ENCODE results near the gene TET1.
"Not testable (repeated sequence)": the region's sequence is repeated elsewhere in the genome, so short reads cannot be mapped to it uniquely, and the experiment has no call there.

The TET1 gene

DNA sequence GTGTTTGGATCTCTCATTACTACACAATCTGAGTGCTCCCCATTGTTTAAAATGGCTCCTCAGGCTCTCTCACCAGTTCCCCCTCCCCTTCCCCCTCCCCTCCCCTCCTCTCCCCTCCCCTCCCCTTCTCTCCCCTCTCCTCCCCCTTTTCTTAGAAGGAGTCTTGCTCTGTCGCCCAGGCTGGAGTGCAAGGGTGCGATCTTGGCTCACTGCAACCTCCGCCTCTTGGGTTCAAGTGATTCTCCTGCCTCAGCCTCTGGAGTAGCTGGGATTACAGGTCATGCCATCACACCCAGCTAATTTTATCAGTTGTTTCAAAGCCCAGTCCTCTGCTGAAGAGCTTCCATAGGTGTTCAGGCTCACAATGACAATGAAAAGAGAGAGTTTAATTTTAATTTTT lies 157.3 kb downstream of the TET1 start:
- DNase-seq, result no peak

DNA sequence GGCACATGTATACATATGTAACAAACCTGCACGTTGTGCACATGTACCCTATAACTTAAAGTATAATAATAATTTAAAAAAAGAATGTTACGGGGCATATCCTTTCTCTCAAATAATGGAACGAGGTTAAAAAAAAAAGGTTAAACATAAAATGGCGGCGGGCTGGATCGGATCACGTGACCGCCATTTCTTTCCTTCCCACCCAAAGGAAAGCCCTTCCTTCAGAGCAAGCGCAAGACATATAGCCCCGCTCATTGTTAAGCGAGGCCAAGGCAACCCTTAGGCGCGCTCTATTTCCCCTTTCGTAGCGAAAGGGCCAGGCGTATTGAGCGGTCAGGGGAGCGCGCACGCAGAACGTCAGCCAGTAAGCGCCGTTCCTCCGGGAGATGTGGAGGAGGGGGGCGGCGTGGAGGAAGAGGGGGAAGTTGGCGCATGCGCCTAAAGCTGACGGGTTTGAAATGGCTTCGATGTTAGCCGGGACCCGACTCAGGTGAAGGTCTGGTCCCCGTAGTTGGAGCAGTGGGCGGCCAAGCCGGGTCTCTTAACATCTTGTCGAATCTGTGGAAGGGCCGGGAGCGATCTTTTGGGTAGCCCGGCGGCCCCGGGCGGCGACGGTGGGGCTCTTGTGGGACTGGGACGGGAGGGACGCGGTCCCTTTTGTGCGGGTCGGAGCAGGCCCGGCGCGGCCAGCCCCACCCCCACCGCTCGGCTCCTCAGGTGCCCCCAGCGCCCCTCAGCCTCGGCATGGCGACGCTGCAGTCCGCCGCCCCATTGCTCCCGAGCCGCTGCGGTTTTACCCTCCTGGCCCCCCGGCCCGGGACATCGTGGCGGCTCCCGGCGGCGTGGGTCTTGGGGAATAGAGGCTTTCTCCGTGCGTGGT lies 160.9 kb downstream of the TET1 start, which contains the start of gene CCAR1:
Gene CCAR1, plus strand, starts transcription at position 447 of the 880 bp plus-strand sequence. CDS start 1,266 bp downstream, outside the sequence.
- peak; percentile 100 for DNase-seq

GRCh38 chr10:68721673-68722335 lies 161.7 kb downstream of the TET1 start:
- DNase-seq, result no peak

- no peak for DNase-seq
These were observed 164.9 kb downstream of the TET1 start for GRCh38 chr10:68725016-68725415.

GRCh38 chr10:68727146-68727545 lies 167.0 kb downstream of the TET1 start:
- no peak for DNase-seq

DNA sequence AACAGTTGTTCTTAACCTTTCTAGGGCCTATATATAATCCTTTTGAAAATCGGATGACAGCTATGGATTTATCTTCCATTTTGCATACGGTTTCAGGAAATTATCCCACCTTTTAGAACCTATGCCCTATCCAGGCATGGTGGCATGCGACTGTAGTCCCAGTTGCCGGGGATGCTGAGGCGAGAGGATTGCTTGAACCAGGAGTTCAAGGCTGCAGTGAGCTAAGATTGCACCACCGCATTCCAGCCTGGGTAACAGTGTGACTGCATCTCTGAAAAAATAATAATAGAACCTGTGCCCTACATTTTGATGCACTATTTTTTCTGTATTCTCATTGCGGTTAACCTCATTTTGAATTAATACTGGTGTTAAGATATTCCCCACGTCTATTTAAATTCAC lies 172.5 kb downstream of the TET1 start:
- DNase-seq, result no peak

DNA sequence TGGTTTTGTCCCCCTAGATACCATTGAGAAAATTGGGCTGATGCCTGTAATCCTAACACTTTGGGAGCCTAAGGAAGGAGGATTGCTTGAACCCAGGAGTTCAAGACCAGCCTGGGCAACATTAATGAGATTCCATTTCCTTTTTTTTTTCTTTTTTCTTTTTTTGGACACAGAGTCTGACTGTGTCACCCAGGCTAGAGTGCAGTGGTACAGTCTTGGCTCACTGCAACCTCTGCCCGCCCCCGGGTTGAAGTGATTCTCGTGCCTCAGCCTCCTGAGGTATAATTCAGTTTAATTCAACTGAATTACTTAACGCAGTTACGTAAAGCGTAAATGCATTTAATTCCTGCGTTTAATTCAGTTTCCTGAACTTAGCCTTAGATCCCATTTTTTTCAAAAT lies 174.2 kb downstream of the TET1 start:
- DNase-seq, result no peak

GRCh38 chr10:68735119-68735518 lies 175.0 kb downstream of the TET1 start:
- no peak for DNase-seq

- not testable (repeated sequence) for DNase-seq
These were observed 175.6 kb downstream of the TET1 start for GRCh38 chr10:68735739-68736138.

DNA sequence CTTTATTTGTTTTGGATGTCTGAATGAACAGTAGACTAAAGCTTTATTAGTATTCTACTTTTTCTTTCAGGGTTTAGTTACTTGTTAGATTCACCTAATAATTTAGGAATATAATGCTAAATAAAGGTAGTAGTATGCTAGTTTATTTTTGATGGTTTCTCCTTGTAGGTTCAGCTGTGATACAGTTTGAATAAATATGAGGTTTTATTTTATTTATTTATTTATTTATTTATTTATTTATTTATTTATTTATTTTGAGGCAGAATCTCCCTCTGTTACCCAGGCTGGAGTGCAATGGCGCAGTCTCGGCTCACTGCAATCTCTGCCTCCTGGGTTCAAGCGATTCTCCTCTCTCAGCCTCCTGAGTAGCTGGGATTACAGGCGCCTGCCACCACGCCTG lies 180.5 kb downstream of the TET1 start:
- DNase-seq, result not testable (repeated sequence)

- no peak for DNase-seq
These were observed 182.3 kb downstream of the TET1 start for GRCh38 chr10:68742397-68742796.
